ENCODE measurements around the gene ZNF780A. TPM values are rescaled to one million over a fixed set of nuclear protein-coding genes. Genes with fewer than 3 reads are reported as not detected.

Gene ZNF780A
- total RNA-seq, 4 donors from 2014 or later, result 5.7 to 14.7 (median 8.7) TPM

- intact Hi-C loops (cut with DNase I; ENCODE audit: low total_unique reads), result no loop called here
- DNase-seq (ENCODE audit: low spot score in 2 of 2), result no peak
- TF ChIP-seq CTCF (IDR thresholded peaks at IDR 0.05) (no peak), POLR2A (IDR thresholded peaks at IDR 0.05) (no peak)
- H3K4me3 ChIP-seq (ENCODE audit: low read depth, poor library complexity, severe bottlenecking), result no peak overlapping the region
- WGBS, 2 donors, result 75 to 87% methylated on average over 2 of the region's 2 CpGs
Measured at GRCh38 chr19:40110570-40110969, 19.8 kb upstream of the ZNF780A start.

- 48 to 57% methylated on average over 1 of the region's 1 CpG for WGBS, 2 donors
- H3K4me3 ChIP-seq (ENCODE audit: low read depth, poor library complexity, severe bottlenecking), result no peak overlapping the region
- intact Hi-C loops (cut with DNase I; ENCODE audit: low total_unique reads), result no loop called here
- TF ChIP-seq POLR2A (IDR thresholded peaks at IDR 0.05) (no peak), CTCF (IDR thresholded peaks at IDR 0.05) (no peak)
- no peak for DNase-seq (ENCODE audit: low spot score in 2 of 2)
Measured at GRCh38 chr19:40104754-40105153, 14.0 kb upstream of the ZNF780A start.

DNA sequence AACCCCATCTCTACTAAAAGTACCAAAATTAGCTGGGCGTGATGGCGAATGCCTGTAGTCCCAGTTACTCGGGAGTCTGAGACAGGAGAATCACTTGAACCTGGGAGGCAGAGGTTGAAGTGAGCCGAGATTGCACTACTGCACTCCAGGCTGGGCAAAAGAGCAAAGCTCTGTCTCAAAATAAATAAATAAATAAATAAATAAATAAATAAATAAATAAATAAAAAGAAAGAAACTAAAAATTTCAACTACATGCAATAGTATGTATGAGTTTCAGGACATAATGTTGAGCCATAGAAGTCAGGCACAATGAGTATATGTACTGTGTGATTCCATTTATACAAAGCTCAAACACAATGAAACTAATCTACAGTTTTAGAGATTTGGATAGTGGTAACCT lies 12.9 kb upstream of the ZNF780A start:
- intact Hi-C loops (cut with DNase I; ENCODE audit: low total_unique reads), result no loop called here
- WGBS, 2 donors, result 83 to 90% methylated on average over 4 of the region's 4 CpGs
- H3K4me3 ChIP-seq (ENCODE audit: low read depth, poor library complexity, severe bottlenecking), result no peak overlapping the region
- no peak for DNase-seq (ENCODE audit: low spot score in 2 of 2)
- TF ChIP-seq POLR2A (IDR thresholded peaks at IDR 0.05), result no peak
- TF ChIP-seq CTCF (IDR thresholded peaks at IDR 0.05), result no peak

GRCh38 chr19:40101813-40102212 lies 11.1 kb upstream of the ZNF780A start:
- DNase-seq (ENCODE audit: low spot score in 2 of 2), result no peak
- WGBS, 2 donors, result 77 to 83% methylated on average over 1 of the region's 1 CpG
- intact Hi-C loops (cut with DNase I; ENCODE audit: low total_unique reads), result no loop called here
- TF ChIP-seq CTCF (IDR thresholded peaks at IDR 0.05) (no peak), POLR2A (IDR thresholded peaks at IDR 0.05) (no peak)
- H3K4me3 ChIP-seq (ENCODE audit: low read depth, poor library complexity, severe bottlenecking), result no peak overlapping the region

GRCh38 chr19:40093416-40093815 lies 2.7 kb upstream of the ZNF780A start:
- H3K4me3 ChIP-seq (ENCODE audit: low read depth, poor library complexity, severe bottlenecking), result no peak overlapping the region
- WGBS, 2 donors, result 78 to 79% methylated on average over 1 of the region's 1 CpG
- DNase-seq (ENCODE audit: low spot score in 2 of 2), result no peak
- intact Hi-C loops (cut with DNase I; ENCODE audit: low total_unique reads), result no loop called here
- TF ChIP-seq POLR2A (IDR thresholded peaks at IDR 0.05), result no peak

DNA sequence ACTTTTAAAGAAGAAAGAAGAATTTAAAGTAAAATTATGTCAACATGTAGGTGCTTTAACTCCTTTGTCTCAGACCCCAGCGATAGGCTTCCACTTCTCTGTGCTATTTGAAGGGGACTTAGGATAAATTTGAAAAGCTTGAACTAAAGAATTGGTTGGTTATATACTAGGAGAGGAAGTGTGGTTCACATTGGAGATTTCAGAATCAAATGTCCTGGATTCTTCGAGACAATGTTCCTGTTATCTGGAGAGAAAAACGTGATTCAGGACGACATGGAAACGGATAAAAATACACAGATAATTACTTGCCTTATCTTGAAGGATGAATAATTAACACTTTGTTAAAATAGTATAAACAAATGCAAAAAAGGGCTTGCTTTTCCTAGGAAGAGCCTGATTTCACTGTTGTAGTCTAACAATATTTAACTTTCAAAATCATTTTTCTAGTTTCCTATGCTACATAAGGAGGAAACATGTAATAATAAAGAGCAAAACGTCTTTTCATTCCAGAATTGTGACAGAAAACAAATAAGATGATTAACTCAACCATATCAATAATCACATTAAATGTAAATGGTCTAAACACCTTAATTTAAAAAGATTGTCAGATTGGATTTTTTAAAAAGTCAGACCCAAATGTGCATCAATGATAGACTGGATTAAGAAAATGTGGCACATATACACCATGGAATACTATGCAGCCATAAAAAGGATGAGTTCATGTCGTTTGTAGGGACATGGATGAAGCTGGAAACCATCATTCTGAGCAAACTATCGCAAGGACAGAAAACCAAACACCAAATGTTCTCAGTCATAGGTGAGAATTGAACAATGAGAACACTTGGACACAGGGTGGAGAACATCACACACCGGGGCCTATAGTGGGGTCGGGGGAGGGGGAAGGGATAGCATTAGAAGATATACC lies 724 bp upstream of the ZNF780A start:
- peak overlapping the region; percentile 66 for H3K4me3 ChIP-seq (ENCODE audit: low read depth, poor library complexity, severe bottlenecking)
- WGBS, 2 donors, result 41 to 42% methylated on average over 10 of the region's 10 CpGs
- DNase-seq (ENCODE audit: low spot score in 2 of 2), result no peak
- no peak for TF ChIP-seq CTCF (IDR thresholded peaks at IDR 0.05)
- no peak for TF ChIP-seq POLR2A (IDR thresholded peaks at IDR 0.05)
- intact Hi-C loops (cut with DNase I; ENCODE audit: low total_unique reads), result no loop called here

Data from lower leg skin (tissue), 4 donors.